ENCODE data around the gene UNKL. TPM values are rescaled to one million over a fixed set of nuclear protein-coding genes. Genes with fewer than 3 reads are reported as not detected.
A peak's percentile ranks its signal among the peaks of the same experiment; 100 is the strongest.

The UNKL gene
- total and polyA plus RNA-seq, 4 donors, result 7.9 to 31.2 (median 16.9) TPM

GRCh38 chr16:1363501-1364041, 50.9 kb downstream of the UNKL start:
- WGBS, 2 donors, result 52 to 56% methylated on average over 18 of the region's 18 CpGs
- ATAC-seq (ENCODE audit: insufficient read depth, low FRiP score), result peak; percentile 72
- Histone ChIP-seq H3K9me3 (ENCODE audit: control insufficient read depth in 4 of 4, insufficient read depth in 3 of 4, low read length in 3 of 4) (no peaks in the 10 kb centered on the region), H3K27me3 (ENCODE audit: control insufficient read depth in 3 of 3, insufficient read depth in 3 of 3, low read length in 2 of 3) (no peaks in the 10 kb centered on the region), H3K4me3 (no peak overlapping the region), H3K9ac (ENCODE audit: insufficient read depth in 1 of 2, low read length in 2 of 2) (no peak overlapping the region), H3K36me3 (ENCODE audit: control insufficient read depth in 4 of 4, insufficient read depth in 4 of 4, low read length in 4 of 4) (peaks cover 3 to 60% (median 20%) of the 10 kb centered on the region in 4 donors), H3K27ac (ENCODE audit: low read depth in 1 of 2, low read length in 1 of 2) (no peak overlapping the region), H3K4me1 (ENCODE audit: control insufficient read depth in 5 of 5, insufficient read depth in 5 of 5, low read length in 5 of 5) (no peaks in the 10 kb centered on the region)
- TF ChIP-seq CTCF (IDR thresholded peaks at IDR 0.05; ENCODE audit: control extremely low read depth, extremely low read depth), result peak; percentile 46
- peak in 2 of 3 donors; percentile 18 to 46 for DNase-seq

- Histone ChIP-seq H3K27me3 (ENCODE audit: control insufficient read depth in 3 of 3, insufficient read depth in 3 of 3, low read length in 2 of 3) (no peaks in the 10 kb centered on the region), H3K27ac (ENCODE audit: low read depth in 1 of 2, low read length in 1 of 2) (no peak overlapping the region), H3K9me3 (ENCODE audit: control insufficient read depth in 4 of 4, insufficient read depth in 3 of 4, low read length in 3 of 4) (no peaks in the 10 kb centered on the region), H3K9ac (ENCODE audit: insufficient read depth in 1 of 2, low read length in 2 of 2) (no peak overlapping the region), H3K4me3 (no peak overlapping the region), H3K4me1 (ENCODE audit: control insufficient read depth in 5 of 5, insufficient read depth in 5 of 5, low read length in 5 of 5) (no peaks in the 10 kb centered on the region), H3K36me3 (ENCODE audit: control insufficient read depth in 4 of 4, insufficient read depth in 4 of 4, low read length in 4 of 4) (peaks cover 3 to 60% (median 20%) of the 10 kb centered on the region in 4 donors)
- TF ChIP-seq CTCF (IDR thresholded peaks at IDR 0.05; ENCODE audit: control extremely low read depth, extremely low read depth), result no peak
- 90 to 92% methylated on average over 11 of the region's 11 CpGs for WGBS, 2 donors
- ATAC-seq (ENCODE audit: insufficient read depth, low FRiP score) (no peak), DNase-seq (no peak)
Measured at GRCh38 chr16:1362807-1363206, 51.7 kb downstream of the UNKL start.

- Histone ChIP-seq H3K4me1 (ENCODE audit: control insufficient read depth in 5 of 5, insufficient read depth in 5 of 5, low read length in 5 of 5) (no peaks in the 10 kb centered on the region), H3K27ac (ENCODE audit: low read depth in 1 of 2, low read length in 1 of 2) (no peak overlapping the region), H3K27me3 (ENCODE audit: control insufficient read depth in 3 of 3, insufficient read depth in 3 of 3, low read length in 2 of 3) (no peaks in the 10 kb centered on the region), H3K36me3 (ENCODE audit: control insufficient read depth in 4 of 4, insufficient read depth in 4 of 4, low read length in 4 of 4) (peaks cover 3 to 53% (median 19%) of the 10 kb centered on the region in 4 donors), H3K9me3 (ENCODE audit: control insufficient read depth in 4 of 4, insufficient read depth in 3 of 4, low read length in 3 of 4) (no peaks in the 10 kb centered on the region), H3K4me3 (no peak overlapping the region), H3K9ac (ENCODE audit: insufficient read depth in 1 of 2, low read length in 2 of 2) (no peak overlapping the region)
- DNase-seq (no peak), ATAC-seq (ENCODE audit: insufficient read depth, low FRiP score) (no peak)
- TF ChIP-seq CTCF (IDR thresholded peaks at IDR 0.05; ENCODE audit: control extremely low read depth, extremely low read depth), result no peak
- 96 to 98% methylated on average over 43 of the region's 43 CpGs for WGBS, 2 donors
Measured at GRCh38 chr16:1361685-1362360, 52.7 kb downstream of the UNKL start.
